Liver (tissue), 9 donors: ENCODE data around the gene KIFC3. TPM values are rescaled to one million over a fixed set of nuclear protein-coding genes. Genes with fewer than 3 reads are reported as not detected.

Experiments used
- DNase-seq: peaks from one replicate; pipeline ENCODE4 v3.0.0-alpha.2; 2017; ENCODE audit warnings: low spot score
- H3K27ac ChIP-seq, 2 donors: one replicate each; pipeline ENCODE4 v1.7.0; 2013; ENCODE audit warnings: inconsistent platforms in 2 of 2, low read length in 2 of 2, control low read depth in 1 of 2, low read depth in 1 of 2, mild to moderate bottlenecking in 1 of 2
- H3K27me3 ChIP-seq, 4 donors: one replicate each; pipeline versions ENCODE4 v1.6.1 to v1.7.0; 2013; ENCODE audit warnings: low read length in 3 of 4, inconsistent platforms in 1 of 4, mild to moderate bottlenecking in 1 of 4, moderate library complexity in 1 of 4; ENCODE audit not compliant: control insufficient read depth in 4 of 4, insufficient read depth in 4 of 4
- H3K36me3 ChIP-seq, 4 donors: one replicate each; pipeline versions ENCODE4 v1.6.1 to v1.7.0; 2013; ENCODE audit warnings: low read length in 3 of 4, mild to moderate bottlenecking in 3 of 4, low read depth in 1 of 4, moderate library complexity in 1 of 4; ENCODE audit not compliant: control insufficient read depth in 4 of 4, insufficient read depth in 3 of 4
- H3K4me1 ChIP-seq, 4 donors: one replicate each; pipeline versions ENCODE4 v1.6.1 to v1.7.0; 2013; ENCODE audit warnings: low read length in 3 of 4, mild to moderate bottlenecking in 3 of 4, moderate library complexity in 1 of 4; ENCODE audit not compliant: control insufficient read depth in 4 of 4, insufficient read depth in 4 of 4
- H3K4me3 ChIP-seq, 3 donors: one replicate each; pipeline versions ENCODE4 v1.6.1 to v1.7.0; 2013; ENCODE audit warnings: low read length in 3 of 3, control low read depth in 1 of 3, low read depth in 1 of 3, mild to moderate bottlenecking in 1 of 3
- H3K9ac ChIP-seq, 2 donors: one replicate each; pipeline ENCODE4 v1.7.0; 2013; ENCODE audit warnings: low read length in 2 of 2, mild to moderate bottlenecking in 2 of 2, moderate library complexity in 2 of 2, control low read depth in 1 of 2, low read depth in 1 of 2
- H3K9me3 ChIP-seq, 4 donors: one replicate each; pipeline versions ENCODE4 v1.6.1 to v1.7.0; 2013; ENCODE audit warnings: low read length in 3 of 4; ENCODE audit not compliant: control insufficient read depth in 4 of 4
- EGR1 ChIP-seq, 2 donors: IDR thresholded peaks; 2 replicates each; pipeline ENCODE4 v1.6.1; 2016 to 2018; ENCODE audit warnings: antibody characterized with exemption in 2 of 2, low read depth in 2 of 2
- FOXA2 ChIP-seq: IDR thresholded peaks from 2 replicates; pipeline ENCODE4 v1.6.1; 2016; ENCODE audit warnings: antibody characterized with exemption
- GABPA ChIP-seq, 2 donors: IDR thresholded peaks in 1 of 2; conservative IDR thresholded peaks in 1 of 2; 2 replicates each; pipeline ENCODE4 v1.6.1; 2016; ENCODE audit warnings: antibody characterized with exemption in 2 of 2, mild to moderate bottlenecking in 1 of 2, moderate library complexity in 1 of 2
- HNF4A ChIP-seq, 2 donors: conservative IDR thresholded peaks; 2 replicates each; pipeline ENCODE4 v1.6.1; 2016; ENCODE audit warnings: antibody characterized with exemption in 2 of 2, mild to moderate bottlenecking in 2 of 2
- JUND ChIP-seq, 2 donors: IDR thresholded peaks; 2 replicates each; pipeline ENCODE4 v1.6.1; 2016; ENCODE audit warnings: antibody characterized with exemption in 2 of 2
- NR2F2 ChIP-seq: IDR thresholded peaks from 2 replicates; pipeline ENCODE4 v1.6.1; 2016; ENCODE audit warnings: antibody characterized with exemption
- RAD21 ChIP-seq, 2 donors: IDR thresholded peaks; 2 replicates each; pipeline ENCODE4 v1.6.1; 2016; ENCODE audit warnings: antibody characterized with exemption in 2 of 2, mild to moderate bottlenecking in 2 of 2
- RXRA ChIP-seq, 2 donors: IDR thresholded peaks; 2 replicates each; pipeline ENCODE4 v1.6.1; 2017 to 2018; ENCODE audit warnings: antibody characterized with exemption in 2 of 2, mild to moderate bottlenecking in 1 of 2
- TAF1 ChIP-seq: conservative IDR thresholded peaks from 2 replicates; pipeline ENCODE4 v1.6.1; 2016; ENCODE audit warnings: antibody characterized with exemption, mild to moderate bottlenecking
- YY1 ChIP-seq: IDR thresholded peaks from 2 replicates; pipeline ENCODE4 v1.6.1; 2016; ENCODE audit warnings: antibody characterized with exemption, mild to moderate bottlenecking
- WGBS: extraction: QIAGEN DNeasy Blood & Tissue Kit; methylation state at CpG from one replicate; pipeline ENCODE4 v1.1.7; 2013; 5-methylcytosine and 5-hydroxymethylcytosine counted together
- polyA plus RNA-seq, 2 donors: library from polyadenylated mRNA; stranded (reverse) in 1 of 2; unstranded in 1 of 2; fragments of 200-250 nt in 1 of 2; fragments of >200 nt in 1 of 2; fragmentation: Nextera tagmentation in 1 of 2; extraction: Ambion mirVana in 1 of 2; gene quantifications; one replicate each; pipeline versions ENCODE4 v1.2.1 to v1.2.3, GENCODE V29; 2013 to 2015
- total RNA-seq, 2 donors: library from RNA; depleted of rRNA; stranded (reverse); fragments of >200 nt; gene quantifications; one replicate each; pipeline ENCODE4 v1.2.3, GENCODE V29; 2014
- TF ChIP-seq, protein P1 (sequence below): IDR thresholded peaks from 2 replicates; pipeline ENCODE4 v1.6.1; 2016; ENCODE audit warnings: antibody characterized with exemption
- TF ChIP-seq, protein P2 (sequence below): IDR thresholded peaks from 2 replicates; pipeline ENCODE4 v1.6.1; 2016; ENCODE audit warnings: antibody characterized with exemption, mild to moderate bottlenecking
- TF ChIP-seq, protein P3 (sequence below): IDR thresholded peaks from 2 replicates; pipeline ENCODE4 v1.6.1; 2016; ENCODE audit warnings: antibody characterized with exemption
- TF ChIP-seq, protein P4 (sequence below): IDR thresholded peaks from 2 replicates; pipeline ENCODE4 v1.6.1; 2016; ENCODE audit warnings: antibody characterized with exemption
- donor health status: healthy.
- donor health status: healthy.
- donor health status: healthy.
- donor health status: healthy.
- donor health status: healthy.

KIFC3 gene
- total and polyA plus RNA-seq, 4 donors = 16.5 to 103 (median 27.4) TPM

DNA sequence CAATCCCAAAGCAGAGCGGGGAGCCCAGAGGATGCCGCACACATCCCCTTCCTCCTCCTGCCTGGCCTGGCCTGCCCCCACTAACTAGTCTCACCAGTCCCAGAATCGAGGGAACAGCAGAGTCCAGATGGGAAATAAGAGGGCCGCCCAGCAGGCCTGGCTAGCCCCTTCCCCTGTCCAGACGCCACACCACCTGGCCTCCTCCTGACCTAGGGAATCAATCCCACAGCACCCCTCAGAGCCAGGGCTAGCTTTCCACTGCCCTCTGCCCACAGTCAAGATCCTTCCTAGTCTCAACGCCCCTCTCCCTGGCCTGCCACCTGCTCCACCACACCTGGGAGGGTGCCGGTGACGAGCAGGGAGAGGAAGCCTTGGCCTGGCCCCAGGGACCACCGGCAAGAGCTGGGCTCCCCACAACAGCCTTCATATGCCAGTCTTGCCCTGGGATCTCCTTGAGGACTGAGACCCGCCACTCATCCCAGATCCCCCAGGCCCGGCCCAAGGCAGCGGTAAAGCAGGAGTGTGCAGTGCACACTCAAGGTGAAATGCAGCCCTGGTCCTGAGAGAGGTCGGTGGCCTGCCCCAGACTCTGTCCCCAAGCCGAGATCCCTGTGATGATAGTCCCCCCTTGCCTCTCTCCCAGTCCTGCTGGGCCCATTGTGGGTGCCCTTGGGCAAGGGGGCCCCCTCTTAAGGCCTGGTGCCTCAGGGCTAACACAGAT lies 38.8 kb downstream of the KIFC3 start:
- no peak overlapping the region for H3K27ac ChIP-seq
- TF ChIP-seq, protein P1, sequence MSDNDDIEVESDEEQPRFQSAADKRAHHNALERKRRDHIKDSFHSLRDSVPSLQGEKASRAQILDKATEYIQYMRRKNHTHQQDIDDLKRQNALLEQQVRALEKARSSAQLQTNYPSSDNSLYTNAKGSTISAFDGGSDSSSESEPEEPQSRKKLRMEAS = no peak
- TF ChIP-seq, protein P2, sequence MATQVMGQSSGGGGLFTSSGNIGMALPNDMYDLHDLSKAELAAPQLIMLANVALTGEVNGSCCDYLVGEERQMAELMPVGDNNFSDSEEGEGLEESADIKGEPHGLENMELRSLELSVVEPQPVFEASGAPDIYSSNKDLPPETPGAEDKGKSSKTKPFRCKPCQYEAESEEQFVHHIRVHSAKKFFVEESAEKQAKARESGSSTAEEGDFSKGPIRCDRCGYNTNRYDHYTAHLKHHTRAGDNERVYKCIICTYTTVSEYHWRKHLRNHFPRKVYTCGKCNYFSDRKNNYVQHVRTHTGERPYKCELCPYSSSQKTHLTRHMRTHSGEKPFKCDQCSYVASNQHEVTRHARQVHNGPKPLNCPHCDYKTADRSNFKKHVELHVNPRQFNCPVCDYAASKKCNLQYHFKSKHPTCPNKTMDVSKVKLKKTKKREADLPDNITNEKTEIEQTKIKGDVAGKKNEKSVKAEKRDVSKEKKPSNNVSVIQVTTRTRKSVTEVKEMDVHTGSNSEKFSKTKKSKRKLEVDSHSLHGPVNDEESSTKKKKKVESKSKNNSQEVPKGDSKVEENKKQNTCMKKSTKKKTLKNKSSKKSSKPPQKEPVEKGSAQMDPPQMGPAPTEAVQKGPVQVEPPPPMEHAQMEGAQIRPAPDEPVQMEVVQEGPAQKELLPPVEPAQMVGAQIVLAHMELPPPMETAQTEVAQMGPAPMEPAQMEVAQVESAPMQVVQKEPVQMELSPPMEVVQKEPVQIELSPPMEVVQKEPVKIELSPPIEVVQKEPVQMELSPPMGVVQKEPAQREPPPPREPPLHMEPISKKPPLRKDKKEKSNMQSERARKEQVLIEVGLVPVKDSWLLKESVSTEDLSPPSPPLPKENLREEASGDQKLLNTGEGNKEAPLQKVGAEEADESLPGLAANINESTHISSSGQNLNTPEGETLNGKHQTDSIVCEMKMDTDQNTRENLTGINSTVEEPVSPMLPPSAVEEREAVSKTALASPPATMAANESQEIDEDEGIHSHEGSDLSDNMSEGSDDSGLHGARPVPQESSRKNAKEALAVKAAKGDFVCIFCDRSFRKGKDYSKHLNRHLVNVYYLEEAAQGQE = no peak
- TF ChIP-seq GABPA (IDR thresholded peaks at IDR 0.05 in 1 of 2, conservative IDR thresholded peaks at IDR 0.05 in 1 of 2) = no peak
- TF ChIP-seq TAF1 = no peak
- TF ChIP-seq, protein P3, sequence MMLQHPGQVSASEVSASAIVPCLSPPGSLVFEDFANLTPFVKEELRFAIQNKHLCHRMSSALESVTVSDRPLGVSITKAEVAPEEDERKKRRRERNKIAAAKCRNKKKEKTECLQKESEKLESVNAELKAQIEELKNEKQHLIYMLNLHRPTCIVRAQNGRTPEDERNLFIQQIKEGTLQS = no peak
- no peak for TF ChIP-seq EGR1 (IDR thresholded peaks at IDR 0.05; ENCODE audit: low read depth in 2 of 2)
- TF ChIP-seq HNF4A (conservative IDR thresholded peaks at IDR 0.05) = no peak
- TF ChIP-seq NR2F2 = no peak
- TF ChIP-seq FOXA2 = no peak
- no peak for TF ChIP-seq YY1
- peaks cover 0 to 5% (median 0%) of the 10 kb centered on the region in 4 donors for H3K4me1 ChIP-seq
- peaks cover 10 to 82% (median 25%) of the 10 kb centered on the region in 4 donors for H3K36me3 ChIP-seq
- 96% methylated on average over 14 of the region's 14 CpGs for WGBS
- H3K27me3 ChIP-seq = no peaks in the 10 kb centered on the region
- H3K9ac ChIP-seq = no peak overlapping the region
- DNase-seq = no peak
- no peaks in the 10 kb centered on the region for H3K9me3 ChIP-seq
- no peak overlapping the region for H3K4me3 ChIP-seq

DNA sequence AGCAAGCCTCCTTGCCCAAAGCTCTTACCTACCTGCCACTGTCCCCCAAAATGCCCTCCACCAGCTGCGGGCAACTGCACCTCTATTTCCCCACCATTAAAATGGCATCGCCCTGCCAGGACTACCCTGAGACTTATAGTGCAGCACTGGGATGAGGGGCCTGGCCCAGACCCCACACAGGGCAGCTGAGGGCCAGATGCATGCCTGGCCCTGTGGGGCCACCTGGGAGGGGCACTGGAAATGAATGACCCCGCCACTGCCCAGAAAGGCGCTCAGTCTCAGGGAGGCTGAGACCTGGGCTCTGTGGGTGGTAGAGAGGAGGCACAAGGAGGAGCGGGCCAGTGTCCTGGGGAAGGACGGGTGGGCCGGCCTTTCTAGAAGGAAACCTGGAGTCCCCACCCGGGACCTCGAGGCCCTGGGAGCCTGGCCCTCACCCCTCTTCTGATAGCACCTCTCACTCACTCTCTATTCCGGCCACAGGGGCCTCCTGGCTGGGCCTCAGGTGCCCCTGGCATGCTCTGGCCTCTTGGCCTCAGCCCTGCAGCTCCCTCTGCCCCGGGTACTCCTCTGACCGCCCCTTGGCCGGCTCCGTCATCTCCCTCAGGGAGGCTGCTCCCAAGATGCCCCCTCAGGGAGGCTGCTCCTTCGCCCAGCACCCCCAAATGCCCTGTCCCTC lies 39.8 kb downstream of the KIFC3 start:
- 79% methylated on average over 15 of the region's 15 CpGs for WGBS
- Histone ChIP-seq H3K9ac (no peak overlapping the region), H3K4me3 (no peak overlapping the region), H3K27ac (no peak overlapping the region), H3K4me1 (peaks cover 0 to 6% (median under 1%) of the 10 kb centered on the region in 4 donors), H3K27me3 (no peaks in the 10 kb centered on the region), H3K9me3 (no peaks in the 10 kb centered on the region), H3K36me3 (peaks cover 7 to 78% (median 25%) of the 10 kb centered on the region in 4 donors)
- TF ChIP-seq, protein P4, sequence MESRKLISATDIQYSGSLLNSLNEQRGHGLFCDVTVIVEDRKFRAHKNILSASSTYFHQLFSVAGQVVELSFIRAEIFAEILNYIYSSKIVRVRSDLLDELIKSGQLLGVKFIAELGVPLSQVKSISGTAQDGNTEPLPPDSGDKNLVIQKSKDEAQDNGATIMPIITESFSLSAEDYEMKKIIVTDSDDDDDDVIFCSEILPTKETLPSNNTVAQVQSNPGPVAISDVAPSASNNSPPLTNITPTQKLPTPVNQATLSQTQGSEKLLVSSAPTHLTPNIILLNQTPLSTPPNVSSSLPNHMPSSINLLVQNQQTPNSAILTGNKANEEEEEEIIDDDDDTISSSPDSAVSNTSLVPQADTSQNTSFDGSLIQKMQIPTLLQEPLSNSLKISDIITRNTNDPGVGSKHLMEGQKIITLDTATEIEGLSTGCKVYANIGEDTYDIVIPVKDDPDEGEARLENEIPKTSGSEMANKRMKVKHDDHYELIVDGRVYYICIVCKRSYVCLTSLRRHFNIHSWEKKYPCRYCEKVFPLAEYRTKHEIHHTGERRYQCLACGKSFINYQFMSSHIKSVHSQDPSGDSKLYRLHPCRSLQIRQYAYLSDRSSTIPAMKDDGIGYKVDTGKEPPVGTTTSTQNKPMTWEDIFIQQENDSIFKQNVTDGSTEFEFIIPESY = no peak
- TF ChIP-seq JUND (IDR thresholded peaks at IDR 0.05) = no peak
- TF ChIP-seq RXRA (IDR thresholded peaks at IDR 0.05) = no peak
- TF ChIP-seq RAD21 (IDR thresholded peaks at IDR 0.05) = no peak
- TF ChIP-seq, protein P3 = no peak
- TF ChIP-seq, protein P2 = no peak
- DNase-seq = no peak
